Tibial artery (tissue), 4 donors: Measurements from ENCODE around the gene MICA.
"Not testable (repeated sequence)": the region's sequence is repeated elsewhere in the genome, so short reads cannot be mapped to it uniquely, and the experiment has no call there.

Experiments
- DNase-seq, 2 donors: peaks; one replicate each; pipeline ENCODE4 v3.0.0-alpha.2; 2019
- H3K27ac ChIP-seq, 2 donors: fragments of 200-600 bp; sonication (generic) in 1 of 2; 1 replicate in 1 of 2; 2 replicates in 1 of 2; pipeline ENCODE4 v1.5.1; 2018 to 2019; ENCODE audit warnings: mild to moderate bottlenecking in 1 of 2
- H3K27me3 ChIP-seq, 2 donors: fragments of 200-600 bp; sonication (generic) in 1 of 2; one replicate each; pipeline versions ENCODE4 v1.5.1 to v1.6.0; 2016 to 2019
- H3K36me3 ChIP-seq, 3 donors: fragments of 200-600 bp; sonication (generic) in 2 of 3; one replicate each; pipeline ENCODE4 v1.5.1; 2016 to 2019; ENCODE audit warnings: mild to moderate bottlenecking in 2 of 3
- H3K4me1 ChIP-seq, 4 donors: fragments of 200-600 bp; sonication (generic) in 2 of 4; 1 replicate in 3 of 4; 2 replicates in 1 of 4; pipeline ENCODE4 v1.5.1; 2016 to 2019
- H3K4me3 ChIP-seq, 2 donors: fragments of 200-600 bp; sonication (generic) in 1 of 2; 1 replicate in 1 of 2; 2 replicates in 1 of 2; pipeline ENCODE4 v1.5.1; 2018 to 2019; ENCODE audit warnings: mild to moderate bottlenecking in 2 of 2
- H3K9me3 ChIP-seq, 3 donors: fragments of 200-600 bp; sonication (generic) in 1 of 3; one replicate each; pipeline ENCODE4 v1.5.1; 2016 to 2019
- intact Hi-C: fragments of 100-400 bp; cut with DNase I; formaldehyde crosslinking; loops from one replicate; pipeline ENCODE4 v1.15.0; 2023; ENCODE audit warnings: low total_unique reads
- TF ChIP-seq, protein P1 (sequence below), 2 experiments: fragments of 200-600 bp in 1 of 2; fragments of 450-650 bp in 1 of 2; IDR thresholded peaks; one replicate each; pipeline ENCODE4 v1.5.1; 2017 to 2019; ENCODE audit warnings: antibody characterized with exemption in 2 of 2, mild to moderate bottlenecking in 1 of 2, moderate library complexity in 1 of 2

The MICA gene

DNA sequence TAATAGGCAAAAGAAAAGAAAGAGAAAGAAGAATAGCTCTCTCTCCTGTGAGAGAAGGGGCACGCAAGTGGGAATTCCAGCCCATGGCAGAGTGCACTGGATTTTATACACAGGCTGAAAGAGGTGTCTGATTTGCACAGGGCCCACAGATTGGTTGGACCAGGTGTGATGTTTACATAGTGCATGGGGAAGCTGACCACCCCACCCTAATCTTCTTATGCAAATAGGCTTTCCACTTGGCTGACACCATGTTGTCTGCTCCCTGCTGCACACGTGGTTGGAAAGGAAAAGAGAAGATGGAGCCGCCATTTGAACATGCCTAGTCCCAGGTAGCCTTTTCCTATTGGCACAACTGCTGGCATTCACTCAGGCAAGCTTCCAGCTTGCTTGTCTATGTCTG is 20.2 kb downstream of the MICA start:
- H3K9me3 ChIP-seq, result no peaks in the 10 kb centered on the region
- no peak for DNase-seq
- intact Hi-C loops, result no loop called here
- no peak overlapping the region for H3K4me3 ChIP-seq
- no peak overlapping the region for H3K27ac ChIP-seq
- no peaks in the 10 kb centered on the region for H3K4me1 ChIP-seq
- no peaks in the 10 kb centered on the region for H3K36me3 ChIP-seq
- H3K27me3 ChIP-seq, result no peaks in the 10 kb centered on the region
- TF ChIP-seq, protein P1, sequence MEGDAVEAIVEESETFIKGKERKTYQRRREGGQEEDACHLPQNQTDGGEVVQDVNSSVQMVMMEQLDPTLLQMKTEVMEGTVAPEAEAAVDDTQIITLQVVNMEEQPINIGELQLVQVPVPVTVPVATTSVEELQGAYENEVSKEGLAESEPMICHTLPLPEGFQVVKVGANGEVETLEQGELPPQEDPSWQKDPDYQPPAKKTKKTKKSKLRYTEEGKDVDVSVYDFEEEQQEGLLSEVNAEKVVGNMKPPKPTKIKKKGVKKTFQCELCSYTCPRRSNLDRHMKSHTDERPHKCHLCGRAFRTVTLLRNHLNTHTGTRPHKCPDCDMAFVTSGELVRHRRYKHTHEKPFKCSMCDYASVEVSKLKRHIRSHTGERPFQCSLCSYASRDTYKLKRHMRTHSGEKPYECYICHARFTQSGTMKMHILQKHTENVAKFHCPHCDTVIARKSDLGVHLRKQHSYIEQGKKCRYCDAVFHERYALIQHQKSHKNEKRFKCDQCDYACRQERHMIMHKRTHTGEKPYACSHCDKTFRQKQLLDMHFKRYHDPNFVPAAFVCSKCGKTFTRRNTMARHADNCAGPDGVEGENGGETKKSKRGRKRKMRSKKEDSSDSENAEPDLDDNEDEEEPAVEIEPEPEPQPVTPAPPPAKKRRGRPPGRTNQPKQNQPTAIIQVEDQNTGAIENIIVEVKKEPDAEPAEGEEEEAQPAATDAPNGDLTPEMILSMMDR (IDR thresholded peaks at IDR 0.05), result no peak

DNA sequence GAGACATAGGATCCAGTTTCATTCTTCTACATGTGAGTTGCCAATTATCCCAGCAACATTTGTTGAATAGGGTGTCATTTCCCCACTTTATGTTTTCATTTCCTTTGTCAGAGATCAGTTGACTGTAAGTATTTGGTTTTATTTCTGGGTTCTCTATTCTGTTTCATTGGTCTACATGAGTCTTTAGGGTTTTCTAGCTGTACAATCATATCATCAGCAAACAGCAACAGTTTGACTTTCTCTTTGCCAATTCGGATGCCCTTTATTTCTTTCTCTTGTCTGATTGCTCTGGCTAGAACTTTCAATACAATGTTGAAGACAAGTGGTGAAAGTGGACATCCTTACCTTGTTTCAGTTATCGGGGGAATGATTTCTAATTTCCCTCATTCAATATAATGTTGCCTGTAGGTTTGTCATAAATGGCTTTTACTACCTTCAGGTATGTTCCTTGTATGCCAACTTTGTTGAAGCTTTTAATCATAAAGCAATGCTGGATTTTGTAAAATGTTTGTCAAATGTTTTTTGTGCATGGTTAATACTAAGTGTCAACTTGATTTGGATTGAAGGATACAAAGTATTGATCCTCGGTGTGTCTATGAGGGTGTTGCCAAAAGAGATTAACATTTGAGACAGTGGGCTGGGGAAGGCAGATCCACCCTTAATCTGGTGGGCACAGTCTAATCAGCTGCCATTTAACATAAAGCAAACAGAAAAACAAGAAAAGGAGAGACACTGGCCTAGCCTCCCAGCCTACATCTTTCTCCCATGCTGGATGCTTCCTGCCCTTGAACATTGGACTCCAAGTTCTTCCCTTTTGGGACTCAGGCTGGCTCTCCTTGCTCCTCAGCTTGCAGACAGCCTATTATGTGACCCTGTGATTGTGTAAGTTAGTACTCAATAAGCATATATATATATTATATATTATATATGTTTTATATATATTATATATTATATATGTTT is 23.3 kb downstream of the MICA start:
- Histone ChIP-seq H3K4me1 (no peaks in the 10 kb centered on the region), H3K36me3 (no peaks in the 10 kb centered on the region), H3K27ac (no peak overlapping the region), H3K27me3 (no peaks in the 10 kb centered on the region), H3K9me3 (no peaks in the 10 kb centered on the region), H3K4me3 (no peak overlapping the region)
- intact Hi-C loops, result no loop called here
- TF ChIP-seq, protein P1 (IDR thresholded peaks at IDR 0.05), result no peak
- DNase-seq, result no peak

DNA sequence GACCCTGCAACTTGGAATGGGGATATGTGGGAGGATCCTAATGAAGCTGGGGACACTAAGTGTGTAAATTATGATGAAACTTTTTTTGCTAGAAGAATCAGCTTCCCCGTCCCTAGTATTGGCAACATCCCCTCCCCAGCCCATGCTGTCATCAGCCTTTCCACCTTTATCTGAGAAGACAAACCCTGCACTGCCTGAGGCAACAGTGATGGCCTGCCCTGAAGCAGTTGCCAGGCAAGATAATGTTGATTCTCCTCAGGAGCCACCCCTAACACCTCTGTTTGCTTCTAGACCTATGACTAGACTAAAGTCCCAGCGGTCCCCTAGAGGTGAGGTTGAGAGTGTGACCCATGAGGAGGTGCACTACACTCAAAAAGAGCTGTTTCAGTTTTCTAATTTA is 27.1 kb downstream of the MICA start:
- DNase-seq, result no peak
- H3K4me1 ChIP-seq, result no peaks in the 10 kb centered on the region
- no peak overlapping the region for H3K4me3 ChIP-seq
- H3K36me3 ChIP-seq, result no peaks in the 10 kb centered on the region
- TF ChIP-seq, protein P1 (IDR thresholded peaks at IDR 0.05), result no peak
- no peaks in the 10 kb centered on the region for H3K27me3 ChIP-seq
- intact Hi-C loops, result no loop called here
- H3K9me3 ChIP-seq, result no peaks in the 10 kb centered on the region
- H3K27ac ChIP-seq, result no peak overlapping the region

DNA sequence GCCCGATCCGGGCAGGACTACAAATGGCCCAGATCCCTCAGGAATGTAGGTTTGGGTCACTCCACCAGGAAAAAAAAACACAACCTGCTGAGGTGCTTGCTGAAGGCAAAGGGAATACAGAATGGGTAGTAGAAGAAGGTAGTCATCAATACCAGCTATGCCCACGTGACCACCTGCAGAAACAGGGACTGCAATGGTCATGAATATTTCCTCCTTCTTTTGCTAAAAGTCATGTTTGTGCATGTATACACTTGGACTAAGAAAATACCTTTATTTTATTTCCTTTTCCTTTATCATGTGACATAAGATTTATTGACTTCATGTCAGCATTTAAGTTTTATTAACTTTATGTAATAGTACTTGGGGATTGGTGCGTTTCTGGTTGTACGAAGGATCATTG is 31.7 kb downstream of the MICA start:
- H3K27me3 ChIP-seq, DNase-seq, intact Hi-C loops, H3K27ac ChIP-seq, H3K4me1 ChIP-seq, H3K9me3 ChIP-seq, H3K4me3 ChIP-seq, H3K36me3 ChIP-seq: not testable (repeated sequence)

DNA sequence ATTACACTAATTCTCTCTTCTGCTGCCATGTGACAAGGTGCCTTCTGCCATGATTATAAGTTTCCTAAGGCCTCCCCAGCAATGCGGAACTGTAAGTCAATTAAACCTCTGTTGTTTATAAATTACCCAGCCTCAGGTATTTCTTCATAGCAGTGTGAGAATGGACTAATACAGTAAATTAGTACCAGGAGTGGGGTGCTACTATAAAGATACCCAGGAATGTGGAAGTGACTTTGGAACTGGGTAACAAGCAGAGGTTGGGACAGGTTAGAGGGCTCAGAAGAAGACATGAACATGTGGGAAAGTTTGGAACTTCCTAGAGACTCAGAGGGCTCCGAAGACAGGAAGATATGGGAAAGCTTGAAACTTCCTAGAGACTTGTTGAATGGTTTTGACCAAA is 34.8 kb downstream of the MICA start:
- intact Hi-C loops, result no loop called here
- TF ChIP-seq, protein P1 (IDR thresholded peaks at IDR 0.05), result no peak

DNA sequence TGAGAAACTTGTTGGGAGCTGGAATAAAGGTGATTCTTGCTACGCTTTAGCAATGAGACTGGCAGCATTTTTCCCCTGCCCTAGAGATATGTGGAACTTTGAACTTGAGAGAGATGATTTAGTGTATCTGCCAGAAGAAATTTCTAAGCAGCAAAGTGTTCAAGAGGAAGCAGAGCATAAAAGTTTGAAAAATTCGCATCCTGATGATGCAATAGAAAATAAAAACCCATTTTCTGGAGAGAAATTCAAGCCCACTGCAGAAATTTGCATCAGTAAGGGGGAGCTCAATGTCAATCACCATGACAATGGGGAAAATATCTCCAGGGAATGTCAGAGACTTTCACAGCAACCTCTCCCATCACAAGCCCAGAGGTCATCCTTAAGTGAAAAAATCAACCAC is 35.3 kb downstream of the MICA start:
- TF ChIP-seq, protein P1 (IDR thresholded peaks at IDR 0.05), result no peak
- H3K27ac ChIP-seq, result no peak overlapping the region
- DNase-seq, result no peak
- no peak overlapping the region for H3K4me3 ChIP-seq
- no peaks in the 10 kb centered on the region for H3K27me3 ChIP-seq
- no peaks in the 10 kb centered on the region for H3K36me3 ChIP-seq
- peaks cover 0 to 7% (median 0%) of the 10 kb centered on the region in 3 donors for H3K9me3 ChIP-seq
- peaks cover 0 to 8% (median 1%) of the 10 kb centered on the region in 4 donors for H3K4me1 ChIP-seq
- intact Hi-C loops, result no loop called here

More for the DNA sequence above, 34.8 kb downstream of the MICA start:
- no peaks in the 10 kb centered on the region for H3K36me3 ChIP-seq
- no peak overlapping the region for H3K27ac ChIP-seq
- DNase-seq, result no peak
- H3K9me3 ChIP-seq, result peaks cover 0 to 7% (median 0%) of the 10 kb centered on the region in 3 donors
- H3K4me3 ChIP-seq, result no peak overlapping the region
- H3K27me3 ChIP-seq, result no peaks in the 10 kb centered on the region
- peaks cover 0 to 8% (median 1%) of the 10 kb centered on the region in 4 donors for H3K4me1 ChIP-seq
